M059J (cell line): ENCODE results near the gene BAIAP2. TPM values are rescaled to one million over a fixed set of nuclear protein-coding genes. Genes with fewer than 3 reads are reported as not detected.
"Not testable (repeated sequence)": the region's sequence is repeated elsewhere in the genome, so short reads cannot be mapped to it uniquely, and the experiment has no call there.

Source experiments
- DNase-seq: peaks from one replicate; pipeline ENCODE4 v3.0.0-alpha.2; 2012; ENCODE audit warnings: low read depth
- total RNA-seq: library from RNA; depleted of rRNA; stranded (reverse); fragments of >200 nt; shearing (Covaris generic); gene quantifications from 2 replicates; pipeline ENCODE4 v1.2.3, GENCODE V29; 2014

Gene BAIAP2
- total RNA-seq, 1 experiment from 2014 or later, result 21.8 TPM

DNA sequence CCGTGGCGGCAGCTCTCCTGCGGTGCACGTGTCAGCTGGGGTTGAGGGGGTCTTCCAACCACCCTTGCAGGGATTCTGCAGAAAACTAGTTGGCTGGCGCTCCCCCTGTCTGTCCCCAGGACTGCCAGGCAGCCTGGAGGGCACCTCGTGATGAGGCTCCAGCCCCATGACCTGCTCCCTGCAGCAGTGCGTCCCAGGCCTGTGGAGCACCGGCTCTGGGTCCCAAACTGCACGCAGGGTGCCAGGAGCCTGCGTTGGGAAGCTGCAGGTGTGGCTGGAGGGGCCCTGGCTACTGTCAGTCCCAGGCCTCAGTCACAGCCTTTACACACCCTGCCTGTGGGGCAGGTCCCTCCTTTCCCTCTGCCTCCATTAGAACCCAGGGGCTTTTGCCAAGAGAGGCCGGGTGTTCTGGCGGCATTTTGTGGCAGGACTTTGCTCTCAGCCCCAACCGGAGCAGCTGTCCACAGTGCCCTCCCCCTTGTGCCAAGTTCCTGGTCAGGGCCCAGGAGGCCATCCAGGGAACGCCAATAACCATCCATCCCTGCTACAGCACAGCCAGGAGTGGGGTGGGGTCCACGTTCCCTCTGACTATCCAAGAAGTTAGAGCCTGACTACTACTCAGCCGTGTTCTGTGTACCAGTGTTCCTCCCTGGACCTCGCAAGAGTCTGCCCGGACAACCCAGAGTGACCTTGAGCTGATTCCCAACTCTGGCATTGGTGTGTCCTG is 34.2 kb upstream of the BAIAP2 start:
- no peak for DNase-seq

DNA sequence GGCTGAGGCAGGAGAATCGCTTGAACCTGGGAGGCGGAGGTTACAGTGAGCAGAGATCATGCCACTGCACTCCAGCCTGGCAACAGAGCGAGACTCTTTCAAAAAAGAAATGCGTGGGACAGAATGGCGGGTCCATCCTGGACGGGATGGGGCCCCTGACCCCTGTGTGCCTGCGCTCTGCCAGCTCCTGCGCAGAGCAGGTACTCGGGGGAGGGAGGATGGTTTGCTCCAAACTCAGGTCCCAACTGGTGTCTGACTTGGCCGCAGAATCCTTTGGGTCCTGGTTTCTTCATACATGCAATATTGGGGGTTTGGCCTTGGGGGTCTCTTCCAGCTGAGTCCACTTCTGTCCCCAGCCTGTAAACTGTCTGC is 33.0 kb upstream of the BAIAP2 start:
- DNase-seq, result no peak

DNA sequence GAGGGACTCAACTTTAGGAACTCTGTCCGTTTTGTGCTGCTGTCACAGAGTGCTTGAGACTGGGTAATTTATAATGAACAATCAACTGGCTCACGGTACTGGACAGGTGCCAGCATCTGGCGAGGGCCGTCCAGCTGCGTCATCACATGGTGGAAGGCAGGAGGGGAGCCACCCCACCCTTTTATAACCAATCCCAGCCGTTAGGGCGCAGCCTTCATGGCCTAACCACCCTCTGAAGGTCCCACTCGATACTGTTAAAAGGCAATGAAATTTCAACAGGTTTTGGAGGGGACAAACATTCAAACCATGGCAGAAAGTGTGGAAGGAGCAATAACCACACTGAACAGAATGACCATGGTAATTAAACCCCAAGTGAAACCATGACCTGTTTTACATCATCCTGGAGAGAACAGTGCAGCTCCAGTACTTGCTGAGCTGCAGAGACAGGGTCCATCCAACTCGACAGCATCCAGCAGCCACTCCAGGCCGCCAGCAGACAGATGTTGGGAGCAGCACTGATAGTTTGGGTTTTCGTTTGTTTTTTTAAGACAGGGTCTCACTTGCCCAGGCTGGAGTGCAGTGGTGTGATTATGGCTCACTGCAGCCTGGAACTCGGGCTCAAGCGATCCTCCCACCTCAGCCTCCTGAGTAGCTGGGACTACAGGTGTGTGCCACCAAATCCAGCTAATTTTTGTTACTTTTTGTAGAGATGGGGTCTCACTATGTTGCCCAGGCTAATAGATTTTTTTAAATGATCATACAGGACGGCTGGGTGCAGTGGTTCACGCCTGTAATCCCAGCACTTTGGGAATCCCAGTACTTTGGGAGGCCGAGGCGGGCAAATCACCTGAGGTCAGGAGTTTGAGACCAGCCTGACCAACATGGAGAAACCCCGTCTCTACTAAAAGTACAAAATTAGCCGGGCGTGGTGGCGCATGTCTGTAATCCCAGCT is 32.3 kb upstream of the BAIAP2 start:
- DNase-seq, result peak; percentile 73

DNA sequence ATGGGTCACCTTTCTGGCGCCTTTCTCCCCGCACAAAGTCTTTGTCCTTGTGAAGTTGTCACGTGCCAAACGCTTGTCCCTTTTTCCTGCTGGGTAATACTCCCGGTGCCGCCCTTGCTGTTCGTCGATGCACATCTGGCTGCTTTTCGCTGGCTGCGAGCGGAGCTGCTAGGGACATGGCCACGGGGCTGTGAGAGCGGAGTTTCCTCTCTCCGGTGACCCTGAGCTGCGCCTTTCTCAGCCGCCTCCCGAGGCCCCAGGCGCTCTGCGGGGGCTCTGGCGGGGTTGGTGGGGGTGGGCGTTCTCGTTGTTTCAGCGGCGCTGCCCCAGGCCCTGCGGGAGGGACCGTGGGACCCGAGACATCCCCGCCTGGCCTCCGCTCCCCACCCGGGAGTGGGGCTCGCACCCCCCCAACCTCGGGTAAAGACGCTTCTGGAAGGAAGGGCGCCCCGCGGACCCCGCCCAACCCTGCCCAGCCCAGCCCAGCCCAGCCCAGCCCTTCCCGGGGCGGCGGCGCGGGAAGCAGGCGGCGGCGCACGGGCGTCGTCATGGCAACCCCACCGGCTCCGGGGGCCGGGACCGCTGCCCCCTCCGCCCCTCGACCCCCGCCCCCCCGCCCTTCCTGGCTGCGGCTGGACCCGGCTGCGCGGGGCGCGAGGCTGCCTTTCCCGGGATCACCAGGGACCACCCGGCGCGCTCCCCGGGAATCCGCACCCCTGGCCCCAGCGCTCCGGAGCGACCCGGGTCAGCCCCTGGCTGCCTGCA is 31.1 kb upstream of the BAIAP2 start:
- DNase-seq, result no peak

DNA sequence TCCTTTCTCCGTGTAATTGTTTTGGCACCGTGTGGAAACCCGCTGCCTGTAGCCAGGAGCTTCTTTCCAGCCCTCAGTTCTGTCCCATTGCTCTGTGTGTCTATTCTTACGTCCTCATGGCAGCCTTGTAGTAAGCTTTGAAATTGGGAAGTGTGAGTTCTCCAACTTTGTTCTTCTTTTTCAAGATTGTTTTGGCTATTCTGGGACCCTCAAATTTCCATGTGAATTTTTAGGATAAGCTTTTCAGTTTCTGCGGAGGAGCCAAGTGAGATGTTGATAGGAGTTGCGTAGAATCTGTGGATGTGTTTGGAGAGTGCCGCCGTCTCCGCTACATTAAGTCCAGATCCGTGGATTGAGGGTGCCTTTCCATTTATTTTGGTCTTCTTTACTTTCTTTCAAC is 28.1 kb upstream of the BAIAP2 start:
- DNase-seq, result no peak

DNA sequence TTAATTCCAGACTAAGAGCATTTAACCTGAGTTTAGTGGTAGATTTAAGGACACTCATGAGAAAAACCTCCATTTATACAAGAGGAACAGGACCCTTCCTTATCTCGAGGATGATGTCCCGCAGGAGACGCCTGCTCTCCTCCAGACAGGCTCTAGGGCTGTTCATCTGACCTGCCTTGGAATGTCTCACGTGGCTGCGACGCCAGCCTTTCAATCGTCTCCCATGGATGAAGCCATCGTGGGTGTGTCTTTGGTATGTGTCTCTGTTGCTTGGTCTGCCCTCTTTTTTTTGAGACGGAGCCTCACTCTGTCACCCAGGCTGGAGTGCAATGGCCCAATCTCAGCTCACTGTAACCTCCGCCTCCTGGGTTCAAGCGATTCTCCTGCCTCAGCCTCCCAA is 26.8 kb upstream of the BAIAP2 start:
- no peak for DNase-seq

DNA sequence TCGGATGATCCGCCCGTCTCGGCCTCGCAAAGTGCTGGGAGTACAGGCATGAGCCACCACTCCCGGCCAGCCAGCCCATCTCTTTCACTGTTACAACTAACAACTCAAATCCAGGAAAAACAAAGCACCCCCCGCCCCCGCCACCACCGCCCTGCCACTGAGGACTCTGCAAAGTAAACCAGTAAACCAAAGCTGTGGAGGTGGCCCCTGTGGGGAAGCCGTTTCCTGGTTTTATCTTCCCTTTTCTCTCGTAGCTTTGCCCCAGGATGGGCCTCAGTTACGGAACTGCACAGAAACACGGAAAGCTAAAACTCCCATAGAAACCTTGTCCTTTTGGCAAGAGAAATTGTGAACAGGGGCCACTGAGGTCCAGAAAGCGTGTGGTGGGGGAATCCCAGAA is 25.8 kb upstream of the BAIAP2 start:
- no peak for DNase-seq

DNA sequence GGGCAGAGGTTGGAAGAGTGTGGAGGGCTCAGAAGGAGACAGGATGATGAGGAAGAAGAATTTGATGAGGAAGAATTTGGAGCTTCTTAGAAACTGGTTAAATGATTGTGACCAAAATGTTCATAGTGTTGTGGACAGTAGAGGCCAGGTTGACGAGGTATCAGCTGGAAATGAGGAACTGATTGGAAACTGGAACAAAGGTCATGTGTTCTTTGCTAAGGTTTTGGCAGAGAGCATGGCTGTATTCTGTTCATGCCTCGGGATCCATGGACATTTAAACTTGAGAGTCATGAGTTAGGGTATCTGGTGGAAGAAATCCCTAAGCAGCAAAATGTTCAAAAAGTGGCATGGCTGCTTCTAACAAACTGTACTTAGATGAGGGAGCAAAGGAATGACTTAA is 24.0 kb upstream of the BAIAP2 start:
- DNase-seq, result no peak

DNA sequence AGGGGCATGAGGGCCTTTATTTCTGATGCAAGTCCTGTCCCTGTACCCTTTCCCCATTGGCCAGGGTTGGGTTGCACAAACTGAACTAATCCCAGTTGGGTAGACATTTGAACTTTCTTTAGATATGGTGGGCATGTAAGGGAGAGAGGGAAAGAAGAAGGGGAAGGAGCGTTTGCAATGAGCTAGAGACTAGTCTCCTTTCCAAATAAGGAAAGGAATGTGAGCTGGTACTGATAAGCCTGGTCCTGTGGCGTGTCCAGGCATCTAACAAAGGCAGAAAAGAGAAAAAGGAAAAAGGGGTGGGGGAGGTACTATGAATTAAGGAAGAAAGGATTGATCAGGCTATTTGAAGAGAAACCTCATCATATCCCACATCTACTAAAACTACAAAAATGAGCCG is 23.0 kb upstream of the BAIAP2 start:
- no peak for DNase-seq

DNA sequence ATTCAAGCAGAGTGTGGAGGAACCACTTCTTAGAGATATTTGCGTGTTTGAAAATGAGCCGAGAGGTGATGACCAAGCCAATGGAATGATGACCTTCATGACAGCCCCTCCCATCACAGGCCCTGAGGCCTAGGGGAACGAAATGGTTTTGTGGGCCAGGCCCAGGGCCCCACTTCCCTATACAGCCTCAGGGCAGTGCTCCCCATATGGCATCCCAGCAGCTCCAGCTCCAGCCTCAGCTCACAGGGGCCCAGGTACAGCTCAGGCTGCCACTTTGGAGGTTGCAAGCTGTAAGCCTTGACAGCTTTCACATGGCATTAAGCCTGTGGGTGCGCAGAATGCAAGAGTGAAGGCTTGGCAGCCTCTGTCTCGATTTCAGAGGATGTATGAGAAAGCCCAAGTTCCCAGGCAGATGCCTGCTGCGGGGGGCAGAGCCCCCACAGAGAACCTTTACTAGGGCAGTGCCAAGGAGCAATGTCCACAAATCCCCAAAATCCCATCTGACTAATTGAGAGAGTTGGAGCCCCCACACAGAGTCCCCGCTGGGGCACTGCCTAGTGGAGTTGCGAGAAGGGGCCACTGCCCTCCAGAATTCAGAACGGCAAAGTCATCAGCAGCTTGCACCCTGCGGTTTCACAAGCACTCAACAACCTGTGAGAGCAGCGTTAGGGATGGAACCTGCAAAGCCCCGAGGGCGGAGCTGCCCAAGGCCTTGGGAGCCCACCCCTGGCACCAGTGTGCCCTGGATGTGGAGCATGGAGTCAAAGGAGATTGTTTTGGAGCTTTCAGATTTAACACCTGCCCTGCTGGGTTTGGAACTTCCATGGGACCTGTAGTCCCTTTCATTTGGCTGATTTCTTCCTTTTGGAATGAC is 22.1 kb upstream of the BAIAP2 start:
- DNase-seq, result no peak

DNA sequence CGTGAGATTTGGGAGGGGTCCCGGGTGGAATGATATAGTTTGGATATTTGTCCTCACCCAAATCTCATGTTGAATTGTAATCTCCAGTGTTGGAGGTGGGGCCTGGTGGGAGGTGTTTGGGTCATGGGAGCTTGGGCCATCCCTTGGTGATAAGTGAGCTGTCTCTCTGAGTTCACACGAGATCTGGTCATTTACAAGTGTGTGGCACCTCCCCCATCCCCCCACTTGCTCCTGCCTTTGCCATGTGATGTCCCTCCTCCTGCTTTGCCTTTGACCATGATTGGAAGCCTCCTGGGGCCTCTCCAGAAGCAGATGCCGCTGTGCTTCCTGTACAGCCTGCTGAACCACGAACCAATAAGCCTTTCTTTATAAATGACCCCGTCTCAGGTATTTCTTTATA is 21.3 kb upstream of the BAIAP2 start:
- no peak for DNase-seq

DNA sequence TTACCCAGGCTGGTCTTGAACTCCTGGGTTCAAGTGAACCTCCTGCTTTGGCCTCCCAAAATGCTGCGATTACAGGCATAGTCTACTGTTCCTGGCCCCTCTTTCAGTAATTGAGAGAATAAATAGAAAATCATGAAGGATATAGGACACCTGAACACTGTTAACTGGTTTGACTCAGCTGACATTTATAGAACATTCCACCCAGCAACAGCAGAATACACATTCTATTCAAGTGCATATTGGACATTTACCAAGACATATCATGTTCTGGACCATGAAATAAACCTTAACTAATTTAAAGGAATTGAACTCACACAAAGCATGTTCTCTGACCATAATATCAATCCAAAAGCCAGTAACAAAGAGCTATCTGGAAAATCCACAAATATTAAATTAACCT is 19.8 kb upstream of the BAIAP2 start:
- no peak for DNase-seq

DNA sequence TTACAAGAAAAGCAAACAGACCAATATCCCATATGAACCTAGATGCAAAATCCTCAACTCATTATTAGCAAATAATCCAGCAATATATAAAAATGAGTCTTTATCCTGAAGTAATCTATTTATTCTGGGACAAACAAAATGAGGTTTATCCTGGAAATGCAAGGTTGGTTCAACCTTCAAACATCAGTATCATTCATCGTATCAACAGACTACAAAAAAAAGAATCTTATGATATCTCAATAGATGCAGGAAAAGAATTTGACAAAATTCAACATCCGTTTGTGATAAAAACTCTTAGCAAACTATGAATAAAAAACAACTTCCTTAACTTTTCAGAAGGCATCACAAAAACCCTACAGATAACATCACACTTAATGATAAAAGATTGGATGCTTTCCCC is 18.4 kb upstream of the BAIAP2 start:
- DNase-seq, result no peak

DNA sequence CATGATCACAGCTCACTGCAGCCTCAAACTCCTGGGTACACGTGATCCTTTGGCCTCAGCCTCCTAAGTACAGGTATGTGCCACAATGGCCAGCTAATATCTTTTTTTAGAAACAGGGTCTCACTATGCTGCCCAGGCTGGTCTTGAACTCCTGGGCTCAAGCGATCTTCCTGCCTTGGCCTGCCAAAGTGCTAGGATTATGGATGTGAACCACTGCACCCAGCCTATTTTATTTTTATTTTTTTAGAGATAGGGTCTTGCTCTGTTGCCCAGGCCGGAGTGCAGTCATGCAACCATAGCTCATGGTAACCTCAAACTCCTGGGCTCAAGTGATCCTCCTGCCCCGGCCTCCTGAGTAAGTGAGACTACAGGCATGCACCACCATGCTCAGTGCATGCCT is 17.6 kb upstream of the BAIAP2 start:
- not testable (repeated sequence) for DNase-seq

DNA sequence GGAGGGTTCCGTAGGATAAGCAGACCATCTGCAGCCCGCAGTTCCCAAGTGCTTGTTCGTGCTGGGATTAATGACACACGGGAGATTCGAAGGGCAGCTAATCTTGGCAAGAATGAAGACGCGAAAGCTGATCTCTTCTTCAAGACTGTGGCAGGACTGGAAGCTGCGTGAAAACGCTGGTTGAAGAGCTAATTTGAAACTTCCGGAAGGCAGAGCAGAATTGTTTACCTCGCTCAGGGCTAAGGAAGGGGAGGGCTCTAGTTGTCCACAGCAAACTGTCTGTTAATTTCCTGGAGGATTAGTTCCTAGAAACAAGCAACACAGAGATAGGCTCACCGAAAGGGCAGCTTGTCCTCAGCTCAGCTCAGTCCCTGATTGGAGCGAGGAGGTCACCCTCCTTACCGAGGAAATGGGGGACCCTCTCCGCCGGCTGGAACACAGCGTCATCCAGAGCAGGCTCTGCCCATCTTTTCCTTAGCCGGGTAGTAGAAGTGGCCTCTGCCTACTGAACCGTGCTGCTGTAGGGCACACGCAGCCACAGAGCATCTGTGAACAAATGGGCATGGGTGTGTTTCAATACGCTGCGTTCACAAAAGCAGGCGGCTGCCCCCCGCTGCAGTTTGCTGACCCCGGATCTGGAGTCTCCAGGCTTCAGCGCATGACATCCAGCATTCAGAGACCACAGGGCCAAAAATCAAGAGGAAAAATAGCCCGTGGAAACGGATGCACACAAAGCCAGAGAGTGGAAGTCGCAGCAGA is 16.7 kb upstream of the BAIAP2 start:
- DNase-seq, result no peak

DNA sequence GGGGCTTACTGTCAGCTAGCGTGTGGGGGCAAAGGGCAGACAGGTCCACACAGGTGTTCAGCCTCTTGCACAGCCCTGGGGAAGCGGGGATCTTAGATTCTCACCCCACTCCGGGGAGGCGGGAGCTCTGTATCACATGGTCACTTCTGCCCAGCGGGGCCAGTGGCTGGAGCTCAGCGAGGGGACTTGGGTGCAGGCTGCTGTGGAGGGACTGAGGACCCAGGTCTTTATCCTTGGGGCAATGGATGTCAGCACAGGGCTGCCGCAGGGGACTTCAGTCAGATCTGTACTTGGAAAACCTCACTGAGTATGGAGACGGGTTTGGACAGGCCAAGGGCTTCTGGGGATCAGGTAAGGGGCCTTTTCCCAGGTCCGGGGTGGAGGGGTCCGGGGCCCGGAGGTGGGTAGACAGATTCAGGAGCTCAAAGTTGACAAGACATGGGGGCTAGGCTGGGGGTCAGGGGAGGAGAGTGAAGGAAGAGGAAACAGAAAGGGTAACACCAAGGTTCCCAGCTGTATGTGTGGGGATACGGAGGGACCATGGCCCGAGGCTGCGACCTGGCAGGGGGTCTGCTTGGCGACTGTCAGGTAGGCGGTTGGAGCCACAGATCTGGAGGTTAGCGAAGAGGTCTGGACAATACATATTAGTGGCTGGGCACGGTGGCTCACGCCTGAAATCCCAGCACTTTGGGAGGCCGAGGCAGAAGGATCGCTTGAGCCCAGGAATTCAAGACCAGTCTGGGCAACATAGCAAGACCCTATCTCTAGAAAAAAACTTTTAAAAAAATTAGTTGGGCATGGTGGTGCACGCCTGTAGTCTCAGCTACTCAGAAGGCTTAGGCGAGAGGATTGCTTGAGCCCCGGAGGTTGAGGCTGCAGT is 15.1 kb upstream of the BAIAP2 start:
- no peak for DNase-seq

DNA sequence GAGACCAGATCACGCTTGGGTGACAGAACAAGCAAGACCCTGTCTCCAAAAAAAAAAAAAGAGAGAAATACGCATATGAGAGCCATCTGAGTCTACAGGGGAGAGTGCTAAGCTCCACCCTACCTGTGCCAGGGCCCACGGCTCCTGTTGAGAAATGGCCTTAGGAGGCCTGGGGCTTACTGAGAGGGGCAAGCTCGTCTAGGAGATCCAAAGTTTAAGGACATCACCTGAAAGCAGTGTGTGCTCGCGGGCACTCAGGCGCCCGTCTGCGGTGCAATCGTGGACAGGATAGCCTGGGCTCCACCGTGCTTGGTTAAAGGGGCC is 14.5 kb upstream of the BAIAP2 start:
- DNase-seq, result no peak

DNA sequence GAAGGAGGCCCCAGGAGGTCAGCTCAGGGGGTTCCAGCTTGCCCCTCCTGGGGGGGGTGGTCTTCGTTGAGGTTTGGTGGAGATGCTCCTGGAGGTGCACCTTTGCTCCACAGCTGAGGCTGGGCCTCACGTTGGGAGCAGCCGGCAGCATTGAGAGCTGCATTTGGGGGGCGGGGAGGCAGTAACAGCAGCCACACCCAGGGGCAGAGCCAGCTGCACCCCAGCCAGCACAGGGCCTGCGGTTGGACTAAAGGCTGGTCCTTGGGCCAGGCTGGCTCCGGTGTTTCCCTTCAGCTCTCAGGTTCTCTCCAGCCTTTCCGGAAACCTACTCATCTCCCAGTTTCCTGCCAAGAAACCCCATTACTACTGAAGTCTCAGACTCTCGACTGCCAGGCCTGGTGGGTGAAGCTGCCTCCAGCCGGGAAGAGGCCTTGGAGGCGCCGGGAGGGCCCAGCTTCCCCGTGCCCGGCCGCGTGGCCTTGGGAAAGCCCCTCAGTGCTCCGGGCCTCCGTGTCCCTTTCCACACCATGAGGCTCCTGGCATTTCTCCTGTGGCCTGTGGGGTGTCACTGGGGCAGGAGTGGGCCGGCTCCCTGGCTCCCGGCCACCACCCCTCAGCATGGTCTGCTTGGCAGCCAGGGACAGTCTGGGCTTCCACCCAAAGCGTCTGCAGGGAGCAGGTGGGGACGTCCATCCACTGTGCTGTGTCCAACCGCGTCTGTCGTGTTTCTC is 14.0 kb upstream of the BAIAP2 start:
- peak; percentile 75 for DNase-seq
